PC-9 (cell line): Measurements from ENCODE around the gene MARK2. TPM values are rescaled to one million over a fixed set of nuclear protein-coding genes. Genes with fewer than 3 reads are reported as not detected.
A peak's percentile ranks its signal among the peaks of the same experiment; 100 is the strongest.

ENCODE experiments used
- BruUV-seq: library from RNA; stranded (reverse); fragments of 400-500 nt; replicated peaks from 2 replicates; lab custom pipeline; 2021; lab: Mats Ljungman, UMichigan
- CTCF ChIA-PET: fragments of 300-600 bp; sonication (Branson Sonifier 250); formaldehyde crosslinking; loops from one replicate; lab custom pipeline; 2022; ENCODE audit warnings: antibody characterized with exemption; lab: Charles Lee
- POLR2A ChIA-PET: fragments of 300-600 bp; sonication (Branson Sonifier 250); formaldehyde crosslinking; loops from one replicate; lab custom pipeline; 2022; ENCODE audit warnings: antibody characterized with exemption; ENCODE audit not compliant: unreplicated experiment; lab: Charles Lee
- DNase-seq, 2 experiments: peaks; one replicate each; pipeline versions ENCODE4 v3.0.0 to v3.0.0-alpha.2; 2015 to 2022; ENCODE audit warnings: mixed read lengths in 1 of 2
- H2AFZ ChIP-seq: fragments of 200-600 bp; sonication (generic); 2 replicates; pipeline ENCODE4 v1.8.1; 2017; ENCODE audit warnings: antibody characterized with exemption
- H3F3A ChIP-seq: fragments of 200-600 bp; sonication (generic); 2 replicates; pipeline ENCODE4 v1.8.1; 2017; ENCODE audit warnings: antibody characterized with exemption, mild to moderate bottlenecking, low read depth; ENCODE audit not compliant: insufficient read depth
- H3K27ac ChIP-seq: fragments of 200-600 bp; sonication (generic); 2 replicates; pipeline ENCODE4 v1.6.1; 2016; ENCODE audit warnings: mixed run types
- H3K27me3 ChIP-seq: fragments of 200-600 bp; sonication (generic); 2 replicates; pipeline ENCODE4 v1.6.1; 2016; ENCODE audit warnings: low read depth, mixed run types; ENCODE audit not compliant: insufficient read depth
- H3K36me3 ChIP-seq: fragments of 200-600 bp; sonication (generic); 2 replicates; pipeline ENCODE4 v1.6.1; 2016; ENCODE audit warnings: low read depth, mixed run types
- H3K4me1 ChIP-seq: fragments of 200-600 bp; sonication (generic); replicated peaks from 2 replicates; pipeline ENCODE4 v1.6.1; 2016; ENCODE audit warnings: mixed run types; ENCODE audit not compliant: insufficient read depth
- H3K4me2 ChIP-seq: fragments of 200-600 bp; sonication (generic); 2 replicates; pipeline ENCODE4 v1.6.1; 2017; ENCODE audit warnings: mixed run types
- H3K4me3 ChIP-seq: fragments of 200-600 bp; sonication (generic); 2 replicates; pipeline ENCODE4 v1.6.1; 2016; ENCODE audit warnings: mixed run types
- H3K79me2 ChIP-seq: fragments of 200-600 bp; sonication (generic); 2 replicates; pipeline ENCODE4 v1.6.1; 2017; ENCODE audit warnings: low read depth, mixed run types
- H3K9me2 ChIP-seq: fragments of 200-600 bp; sonication (generic); 2 replicates; pipeline ENCODE4 v1.8.1; 2017; ENCODE audit warnings: mild to moderate bottlenecking; ENCODE audit not compliant: insufficient read depth
- H3K9me3 ChIP-seq: fragments of 200-600 bp; sonication (generic); 2 replicates; pipeline ENCODE4 v1.8.1; 2016; ENCODE audit warnings: low read depth; ENCODE audit not compliant: insufficient read depth
- H4K20me1 ChIP-seq: fragments of 200-600 bp; sonication (generic); 2 replicates; pipeline ENCODE4 v1.8.1; 2017; ENCODE audit not compliant: insufficient read depth
- EZH2 ChIP-seq: fragments of 200-600 bp; sonication (generic); IDR thresholded peaks from 2 replicates; pipeline ENCODE4 v1.8.0; 2017; ENCODE audit warnings: antibody characterized with exemption, low read depth
- intact Hi-C: fragments of 100-400 bp; cut with micrococcal nuclease; formaldehyde crosslinking; loops from one replicate; pipeline ENCODE4 v1.10.0; 2022; ENCODE audit not compliant: unreplicated experiment
- total RNA-seq: library from RNA; stranded (reverse); gene quantifications from 2 replicates; pipeline ENCODE4 v1.2.3, GENCODE V29; 2021
- TF ChIP-seq, protein P1 (sequence below): fragments of 200-600 bp; sonication (generic); conservative IDR thresholded peaks from 2 replicates; pipeline ENCODE4 v1.6.1; 2017; ENCODE audit warnings: mixed run types, antibody characterized with exemption, mild to moderate bottlenecking, moderate library complexity

MARK2 gene
- total RNA-seq, 1 experiment from 2014 or later = 65.0 TPM

GRCh38 chr11:63917692-63918506, 79.0 kb downstream of the MARK2 start:
- POLR2A ChIA-PET = interaction anchor here (0.7 kb wide), 1 partner anchor 14 kb away, joined by 3 read pairs; no protein-coding TSS in a partner anchor
- CTCF ChIA-PET = interaction anchor here (1.1 to 2.0 kb wide), 2 partner anchors 17 to 28 kb away, joined by 9 to 18 read pairs; no protein-coding TSS in a partner anchor
- no peaks in the 10 kb centered on the region for H4K20me1 ChIP-seq
- no peaks in the 10 kb centered on the region for H3K27me3 ChIP-seq
- peaks cover 44% of the 10 kb centered on the region for H3F3A ChIP-seq
- H3K4me2 ChIP-seq = peak overlapping the region; percentile 81
- no peaks in the 10 kb centered on the region for H3K9me2 ChIP-seq
- H3K4me3 ChIP-seq = peak overlapping the region; percentile 62
- H3K36me3 ChIP-seq = no peaks in the 10 kb centered on the region
- TF ChIP-seq EZH2 = no peak
- TF ChIP-seq, protein P1, sequence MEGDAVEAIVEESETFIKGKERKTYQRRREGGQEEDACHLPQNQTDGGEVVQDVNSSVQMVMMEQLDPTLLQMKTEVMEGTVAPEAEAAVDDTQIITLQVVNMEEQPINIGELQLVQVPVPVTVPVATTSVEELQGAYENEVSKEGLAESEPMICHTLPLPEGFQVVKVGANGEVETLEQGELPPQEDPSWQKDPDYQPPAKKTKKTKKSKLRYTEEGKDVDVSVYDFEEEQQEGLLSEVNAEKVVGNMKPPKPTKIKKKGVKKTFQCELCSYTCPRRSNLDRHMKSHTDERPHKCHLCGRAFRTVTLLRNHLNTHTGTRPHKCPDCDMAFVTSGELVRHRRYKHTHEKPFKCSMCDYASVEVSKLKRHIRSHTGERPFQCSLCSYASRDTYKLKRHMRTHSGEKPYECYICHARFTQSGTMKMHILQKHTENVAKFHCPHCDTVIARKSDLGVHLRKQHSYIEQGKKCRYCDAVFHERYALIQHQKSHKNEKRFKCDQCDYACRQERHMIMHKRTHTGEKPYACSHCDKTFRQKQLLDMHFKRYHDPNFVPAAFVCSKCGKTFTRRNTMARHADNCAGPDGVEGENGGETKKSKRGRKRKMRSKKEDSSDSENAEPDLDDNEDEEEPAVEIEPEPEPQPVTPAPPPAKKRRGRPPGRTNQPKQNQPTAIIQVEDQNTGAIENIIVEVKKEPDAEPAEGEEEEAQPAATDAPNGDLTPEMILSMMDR = no peak
- peaks cover 48% of the 10 kb centered on the region for H3K4me1 ChIP-seq
- peak; percentile 48 to 59 for DNase-seq
- no peak overlapping the region for H3K27ac ChIP-seq
- BruUV-seq = no TSS peak
- intact Hi-C loops = loop anchor here (5.0 kb wide), 1 partner anchor 46 kb away; no protein-coding TSS in a partner anchor
- H3K79me2 ChIP-seq = no peaks in the 10 kb centered on the region
- H3K9me3 ChIP-seq = no peaks in the 10 kb centered on the region
- H2AFZ ChIP-seq = 0 out of 2 replicates have a peak overlapping the region, but pooled peaks have one; percentile 53

- Histone ChIP-seq H3K4me3 (peak overlapping the region; percentile 62; the same call in 1 of the 2 replicates), H3K27ac (peak overlapping the region; percentile 55), H3F3A (peaks cover 39% of the 10 kb centered on the region), H3K4me1 (peaks cover 53% of the 10 kb centered on the region), H3K36me3 (no peaks in the 10 kb centered on the region), H3K27me3 (no peaks in the 10 kb centered on the region), H3K79me2 (no peaks in the 10 kb centered on the region), H3K9me2 (no peaks in the 10 kb centered on the region), H2AFZ (peak overlapping the region; percentile 85), H4K20me1 (no peaks in the 10 kb centered on the region), H3K9me3 (no peaks in the 10 kb centered on the region), H3K4me2 (peak overlapping the region; percentile 81)
- no TSS peak for BruUV-seq
- TF ChIP-seq, protein P1 = no peak
- no peak for TF ChIP-seq EZH2
- CTCF ChIA-PET = interaction anchor here (2.0 kb wide), 1 partner anchor 16 kb away, joined by 18 read pairs; no protein-coding TSS in a partner anchor
- DNase-seq = peak; percentile 40 to 41
- POLR2A ChIA-PET = no interaction called here
- intact Hi-C loops = loop anchor here (1.0 to 5.0 kb wide), 3 partner anchors 16 to 46 kb away; no protein-coding TSS in a partner anchor
These were observed 79.7 kb downstream of the MARK2 start for GRCh38 chr11:63918507-63919191.
